ENCODE measurements around the gene PRKAG2.

DNA sequence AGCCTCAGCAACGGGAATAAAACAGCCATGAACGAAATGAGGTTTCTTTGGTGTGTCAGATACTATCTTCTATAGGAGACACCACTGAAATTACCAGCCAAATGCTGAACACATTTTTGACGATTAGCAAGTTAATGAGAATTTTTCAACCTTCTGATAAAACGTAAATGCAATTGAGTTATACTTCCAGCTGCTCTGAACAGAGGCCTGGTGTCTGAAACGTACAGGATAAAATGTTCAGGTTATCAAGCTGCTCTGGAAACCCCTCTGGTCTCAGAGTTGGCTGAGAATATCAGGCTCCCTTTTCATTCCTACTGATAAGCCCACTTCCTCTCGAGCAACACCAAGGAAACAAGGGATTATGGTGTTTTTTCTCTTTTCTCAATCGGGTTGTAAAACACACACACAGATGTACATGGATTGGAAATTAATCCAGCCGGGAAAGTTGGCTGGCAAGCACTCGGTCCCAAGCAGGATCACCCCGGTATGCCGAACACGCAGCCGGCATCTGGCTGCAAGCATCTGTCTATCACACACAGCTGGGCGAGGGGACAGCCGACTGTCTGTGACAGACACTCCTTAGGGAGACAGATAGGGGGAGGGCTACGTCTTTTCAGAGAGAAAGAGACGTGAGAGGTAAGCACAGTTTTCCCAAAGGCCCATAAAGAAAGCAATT lies 171.8 kb downstream of the PRKAG2 start:
- TF ChIP-seq, protein P1, sequence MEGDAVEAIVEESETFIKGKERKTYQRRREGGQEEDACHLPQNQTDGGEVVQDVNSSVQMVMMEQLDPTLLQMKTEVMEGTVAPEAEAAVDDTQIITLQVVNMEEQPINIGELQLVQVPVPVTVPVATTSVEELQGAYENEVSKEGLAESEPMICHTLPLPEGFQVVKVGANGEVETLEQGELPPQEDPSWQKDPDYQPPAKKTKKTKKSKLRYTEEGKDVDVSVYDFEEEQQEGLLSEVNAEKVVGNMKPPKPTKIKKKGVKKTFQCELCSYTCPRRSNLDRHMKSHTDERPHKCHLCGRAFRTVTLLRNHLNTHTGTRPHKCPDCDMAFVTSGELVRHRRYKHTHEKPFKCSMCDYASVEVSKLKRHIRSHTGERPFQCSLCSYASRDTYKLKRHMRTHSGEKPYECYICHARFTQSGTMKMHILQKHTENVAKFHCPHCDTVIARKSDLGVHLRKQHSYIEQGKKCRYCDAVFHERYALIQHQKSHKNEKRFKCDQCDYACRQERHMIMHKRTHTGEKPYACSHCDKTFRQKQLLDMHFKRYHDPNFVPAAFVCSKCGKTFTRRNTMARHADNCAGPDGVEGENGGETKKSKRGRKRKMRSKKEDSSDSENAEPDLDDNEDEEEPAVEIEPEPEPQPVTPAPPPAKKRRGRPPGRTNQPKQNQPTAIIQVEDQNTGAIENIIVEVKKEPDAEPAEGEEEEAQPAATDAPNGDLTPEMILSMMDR (IDR thresholded peaks at IDR 0.05) = no peak
- no peak for TF ChIP-seq POLR2A (IDR thresholded peaks at IDR 0.05)
